Measurements from ENCODE around the gene GFAP. TPM values are rescaled to one million over a fixed set of nuclear protein-coding genes. Genes with fewer than 3 reads are reported as not detected.

GFAP gene
- polyA plus RNA-seq, 1 of the 3 experiments (the other 2 are of a cell fraction): 0.48 TPM

DNA sequence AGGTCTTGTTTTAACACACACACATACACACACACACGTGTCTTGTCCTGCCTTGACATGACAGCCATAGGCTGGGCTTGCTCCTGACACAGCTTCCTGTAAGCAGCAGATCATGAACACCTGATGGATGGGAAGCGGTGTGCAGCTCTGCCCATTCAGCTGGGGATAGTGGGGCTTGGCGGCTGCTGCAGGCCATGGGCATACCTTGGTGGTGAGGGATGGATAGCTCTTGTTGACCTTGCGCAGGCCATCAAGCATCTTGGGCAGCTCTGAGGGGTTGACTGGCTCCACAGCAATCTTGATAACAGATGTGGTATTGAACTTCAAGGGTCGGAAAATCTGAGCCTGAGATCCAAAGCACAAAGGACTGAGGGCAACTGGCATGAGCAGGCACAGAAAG lies 55.6 kb downstream of the GFAP start:
- DNase-seq: no peak
- no peaks in the 10 kb centered on the region for H3K9me2 ChIP-seq
- peaks cover 64 to 86% of the 10 kb centered on the region in 2 experiments for H3K36me3 ChIP-seq (replicated peaks in 1 of 2; ENCODE audit: control insufficient read depth in 1 of 2, insufficient read depth in 2 of 2, low read length in 1 of 2)
- no peaks in the 10 kb centered on the region for H3K4me1 ChIP-seq (ENCODE audit: control insufficient read depth in 1 of 2, insufficient read depth in 2 of 2, low read depth in 1 of 2, low read length in 1 of 2)
- no peak overlapping the region for H3K27ac ChIP-seq (ENCODE audit: low read depth in 2 of 2, low read length in 1 of 2)
- ChIA-PET POLR2A (no interaction called here), CTCF (interaction anchor here (0.8 to 17.4 kb wide), 9 partner anchors 9 to 239 kb away, joined by 3 to 202 read pairs (median 3); no protein-coding TSS in a partner anchor)
- TF ChIP-seq JUND (IDR thresholded peaks at IDR 0.05) (no peak), SMC3 (IDR thresholded peaks at IDR 0.05; ENCODE audit: low read depth, low read length) (no peak), GABPA (IDR thresholded peaks at IDR 0.05; ENCODE audit: low read depth) (no peak), TCF12 (IDR thresholded peaks at IDR 0.05) (no peak), CHD2 (IDR thresholded peaks at IDR 0.05; ENCODE audit: low read length, partially characterized antibody) (no peak), RCOR1 (IDR thresholded peaks at IDR 0.05; ENCODE audit: low read length) (no peak), FOXJ3 (CRISPR knock-in tag; IDR thresholded peaks at IDR 0.05) (no peak), YY1 (IDR thresholded peaks at IDR 0.05; ENCODE audit: low read depth) (no peak), SIN3A (IDR thresholded peaks at IDR 0.05; ENCODE audit: borderline replicate concordance, low read depth, low read length) (no peak), NRF1 (IDR thresholded peaks at IDR 0.05; ENCODE audit: low read depth, low read length) (no peak), POLR2AphosphoS5 (IDR thresholded peaks at IDR 0.05; ENCODE audit: low read depth, low read length) (no peak), EP300 (IDR thresholded peaks at IDR 0.05; ENCODE audit: borderline replicate concordance in 1 of 2, low read depth in 1 of 2, low read length in 1 of 2) (no peak)
- TF ChIP-seq, protein P1, sequence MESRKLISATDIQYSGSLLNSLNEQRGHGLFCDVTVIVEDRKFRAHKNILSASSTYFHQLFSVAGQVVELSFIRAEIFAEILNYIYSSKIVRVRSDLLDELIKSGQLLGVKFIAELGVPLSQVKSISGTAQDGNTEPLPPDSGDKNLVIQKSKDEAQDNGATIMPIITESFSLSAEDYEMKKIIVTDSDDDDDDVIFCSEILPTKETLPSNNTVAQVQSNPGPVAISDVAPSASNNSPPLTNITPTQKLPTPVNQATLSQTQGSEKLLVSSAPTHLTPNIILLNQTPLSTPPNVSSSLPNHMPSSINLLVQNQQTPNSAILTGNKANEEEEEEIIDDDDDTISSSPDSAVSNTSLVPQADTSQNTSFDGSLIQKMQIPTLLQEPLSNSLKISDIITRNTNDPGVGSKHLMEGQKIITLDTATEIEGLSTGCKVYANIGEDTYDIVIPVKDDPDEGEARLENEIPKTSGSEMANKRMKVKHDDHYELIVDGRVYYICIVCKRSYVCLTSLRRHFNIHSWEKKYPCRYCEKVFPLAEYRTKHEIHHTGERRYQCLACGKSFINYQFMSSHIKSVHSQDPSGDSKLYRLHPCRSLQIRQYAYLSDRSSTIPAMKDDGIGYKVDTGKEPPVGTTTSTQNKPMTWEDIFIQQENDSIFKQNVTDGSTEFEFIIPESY (IDR thresholded peaks at IDR 0.05; ENCODE audit: borderline replicate concordance, low read depth): no peak
- TF ChIP-seq, protein P2, sequence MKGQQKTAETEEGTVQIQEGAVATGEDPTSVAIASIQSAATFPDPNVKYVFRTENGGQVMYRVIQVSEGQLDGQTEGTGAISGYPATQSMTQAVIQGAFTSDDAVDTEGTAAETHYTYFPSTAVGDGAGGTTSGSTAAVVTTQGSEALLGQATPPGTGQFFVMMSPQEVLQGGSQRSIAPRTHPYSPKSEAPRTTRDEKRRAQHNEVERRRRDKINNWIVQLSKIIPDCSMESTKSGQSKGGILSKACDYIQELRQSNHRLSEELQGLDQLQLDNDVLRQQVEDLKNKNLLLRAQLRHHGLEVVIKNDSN (IDR thresholded peaks at IDR 0.05; ENCODE audit: borderline replicate concordance, low read depth): no peak
- TF ChIP-seq, protein P3, sequence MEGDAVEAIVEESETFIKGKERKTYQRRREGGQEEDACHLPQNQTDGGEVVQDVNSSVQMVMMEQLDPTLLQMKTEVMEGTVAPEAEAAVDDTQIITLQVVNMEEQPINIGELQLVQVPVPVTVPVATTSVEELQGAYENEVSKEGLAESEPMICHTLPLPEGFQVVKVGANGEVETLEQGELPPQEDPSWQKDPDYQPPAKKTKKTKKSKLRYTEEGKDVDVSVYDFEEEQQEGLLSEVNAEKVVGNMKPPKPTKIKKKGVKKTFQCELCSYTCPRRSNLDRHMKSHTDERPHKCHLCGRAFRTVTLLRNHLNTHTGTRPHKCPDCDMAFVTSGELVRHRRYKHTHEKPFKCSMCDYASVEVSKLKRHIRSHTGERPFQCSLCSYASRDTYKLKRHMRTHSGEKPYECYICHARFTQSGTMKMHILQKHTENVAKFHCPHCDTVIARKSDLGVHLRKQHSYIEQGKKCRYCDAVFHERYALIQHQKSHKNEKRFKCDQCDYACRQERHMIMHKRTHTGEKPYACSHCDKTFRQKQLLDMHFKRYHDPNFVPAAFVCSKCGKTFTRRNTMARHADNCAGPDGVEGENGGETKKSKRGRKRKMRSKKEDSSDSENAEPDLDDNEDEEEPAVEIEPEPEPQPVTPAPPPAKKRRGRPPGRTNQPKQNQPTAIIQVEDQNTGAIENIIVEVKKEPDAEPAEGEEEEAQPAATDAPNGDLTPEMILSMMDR (IDR thresholded peaks at IDR 0.05): no peak
- TF ChIP-seq, protein P4, sequence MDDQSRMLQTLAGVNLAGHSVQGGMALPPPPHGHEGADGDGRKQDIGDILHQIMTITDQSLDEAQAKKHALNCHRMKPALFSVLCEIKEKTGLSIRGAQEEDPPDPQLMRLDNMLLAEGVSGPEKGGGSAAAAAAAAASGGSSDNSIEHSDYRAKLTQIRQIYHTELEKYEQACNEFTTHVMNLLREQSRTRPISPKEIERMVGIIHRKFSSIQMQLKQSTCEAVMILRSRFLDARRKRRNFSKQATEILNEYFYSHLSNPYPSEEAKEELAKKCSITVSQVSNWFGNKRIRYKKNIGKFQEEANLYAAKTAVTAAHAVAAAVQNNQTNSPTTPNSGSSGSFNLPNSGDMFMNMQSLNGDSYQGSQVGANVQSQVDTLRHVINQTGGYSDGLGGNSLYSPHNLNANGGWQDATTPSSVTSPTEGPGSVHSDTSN (IDR thresholded peaks at IDR 0.05): no peak
- no peaks in the 10 kb centered on the region for H3F3A ChIP-seq (replicated peaks; ENCODE audit: insufficient read depth)
- 92% methylated on average over 5 of the region's 5 CpGs for WGBS (ENCODE audit: low lambda C conversion rate)
- no peak overlapping the region for H3K4me2 ChIP-seq
- H3K9ac ChIP-seq: no peak overlapping the region
- H3K79me2 ChIP-seq (ENCODE audit: insufficient read depth): no peaks in the 10 kb centered on the region
- no peaks in the 10 kb centered on the region for H3K9me3 ChIP-seq
- H3K27me3 ChIP-seq (ENCODE audit: insufficient read depth): 0 out of 2 replicates have a peak, but pooled peaks cover 3% of the 10 kb centered on the region
- no peaks in the 10 kb centered on the region for H4K20me1 ChIP-seq (ENCODE audit: insufficient read depth)
- no peak overlapping the region for H2AFZ ChIP-seq (ENCODE audit: low read depth)
- H3K4me3 ChIP-seq (ENCODE audit: low read depth in 2 of 2, low read length in 1 of 2): no peak overlapping the region

Data from SK-N-SH (cell line).